ENCODE measurements around the gene SORCS3.

SORCS3 gene

DNA sequence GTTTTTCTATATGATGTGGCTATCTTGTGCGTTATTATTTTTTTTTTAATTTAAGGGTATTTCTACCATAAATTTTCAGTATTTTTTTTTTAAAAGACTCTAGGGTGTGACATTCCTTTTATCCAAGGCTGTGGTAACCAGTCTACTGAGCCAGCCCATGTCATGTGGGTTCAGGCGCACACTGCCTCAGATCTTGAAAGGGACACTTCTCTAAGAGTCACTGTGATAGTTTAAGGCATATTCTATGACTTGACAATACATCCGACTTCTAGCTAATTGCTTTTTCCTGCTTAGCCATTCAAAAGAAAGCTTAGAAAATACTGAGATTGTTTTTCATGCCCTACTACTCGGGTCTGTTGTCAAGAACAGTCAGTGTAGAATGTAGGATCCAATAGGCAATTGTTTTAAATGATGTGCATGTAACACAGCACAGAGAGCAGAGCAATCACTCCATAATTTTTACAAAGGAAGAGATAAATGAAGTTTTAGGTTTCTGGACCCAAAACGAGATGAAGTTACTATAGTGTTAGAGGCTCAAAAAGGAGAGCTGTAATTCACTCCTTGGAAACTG lies 263.7 kb downstream of the SORCS3 start:
- H3K79me2 ChIP-seq (ENCODE audit: insufficient read depth, low read length) = no peaks in the 10 kb centered on the region
- no peaks in the 10 kb centered on the region for H3K36me3 ChIP-seq (ENCODE audit: insufficient read depth, low read length)
- no peak overlapping the region for H3K4me3 ChIP-seq (ENCODE audit: low read length, poor library complexity, severe bottlenecking)
- H3K4me1 ChIP-seq (ENCODE audit: insufficient read depth, low read length, poor library complexity, severe bottlenecking) = no peaks in the 10 kb centered on the region
- no peaks in the 10 kb centered on the region for H3K9me2 ChIP-seq (replicated peaks; ENCODE audit: low read depth, low read length)
- no peak overlapping the region for H3K4me2 ChIP-seq (ENCODE audit: low read depth, low read length, poor library complexity, severe bottlenecking)
- H3K9me3 ChIP-seq (ENCODE audit: insufficient read depth, low read depth, low read length) = no peaks in the 10 kb centered on the region
- H2AFZ ChIP-seq (ENCODE audit: low read length) = no peak overlapping the region
- H4K20me1 ChIP-seq (ENCODE audit: insufficient read depth, low read length, poor library complexity, severe bottlenecking) = no peaks in the 10 kb centered on the region
- H3K9ac ChIP-seq (ENCODE audit: low read depth, low read length, poor library complexity, severe bottlenecking) = no peak overlapping the region
- H3K27me3 ChIP-seq (ENCODE audit: insufficient read depth, low read length, poor library complexity, severe bottlenecking) = no peaks in the 10 kb centered on the region
- TF ChIP-seq, protein P1, sequence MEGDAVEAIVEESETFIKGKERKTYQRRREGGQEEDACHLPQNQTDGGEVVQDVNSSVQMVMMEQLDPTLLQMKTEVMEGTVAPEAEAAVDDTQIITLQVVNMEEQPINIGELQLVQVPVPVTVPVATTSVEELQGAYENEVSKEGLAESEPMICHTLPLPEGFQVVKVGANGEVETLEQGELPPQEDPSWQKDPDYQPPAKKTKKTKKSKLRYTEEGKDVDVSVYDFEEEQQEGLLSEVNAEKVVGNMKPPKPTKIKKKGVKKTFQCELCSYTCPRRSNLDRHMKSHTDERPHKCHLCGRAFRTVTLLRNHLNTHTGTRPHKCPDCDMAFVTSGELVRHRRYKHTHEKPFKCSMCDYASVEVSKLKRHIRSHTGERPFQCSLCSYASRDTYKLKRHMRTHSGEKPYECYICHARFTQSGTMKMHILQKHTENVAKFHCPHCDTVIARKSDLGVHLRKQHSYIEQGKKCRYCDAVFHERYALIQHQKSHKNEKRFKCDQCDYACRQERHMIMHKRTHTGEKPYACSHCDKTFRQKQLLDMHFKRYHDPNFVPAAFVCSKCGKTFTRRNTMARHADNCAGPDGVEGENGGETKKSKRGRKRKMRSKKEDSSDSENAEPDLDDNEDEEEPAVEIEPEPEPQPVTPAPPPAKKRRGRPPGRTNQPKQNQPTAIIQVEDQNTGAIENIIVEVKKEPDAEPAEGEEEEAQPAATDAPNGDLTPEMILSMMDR (conservative IDR thresholded peaks at IDR 0.05; ENCODE audit: low read length) = no peak
- no peak for TF ChIP-seq EZH2phosphoT487 (IDR thresholded peaks at IDR 0.05; ENCODE audit: borderline replicate concordance)
- no peaks in the 10 kb centered on the region for H3F3A ChIP-seq (ENCODE audit: low read depth)

DNA sequence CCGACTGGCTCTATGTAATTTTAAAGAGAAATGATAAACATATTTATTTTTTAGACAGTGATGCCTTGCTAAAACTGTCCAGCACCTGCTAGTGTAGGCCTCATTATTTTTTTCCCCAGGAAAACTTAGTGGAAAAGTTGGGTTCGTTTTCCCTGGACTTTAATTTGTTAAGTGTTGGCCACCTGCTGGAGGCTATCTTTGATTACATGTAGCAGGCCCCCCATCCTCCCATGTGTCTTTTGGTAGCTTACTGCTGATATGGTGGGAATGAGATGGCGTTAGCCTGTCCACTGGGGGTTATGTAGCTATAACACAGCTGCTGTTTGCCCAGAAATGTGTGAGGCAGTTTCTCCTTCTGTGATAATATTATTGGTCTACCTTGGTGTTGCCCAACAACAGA lies 265.0 kb downstream of the SORCS3 start:
- Histone ChIP-seq H4K20me1 (ENCODE audit: insufficient read depth, low read length, poor library complexity, severe bottlenecking) (no peaks in the 10 kb centered on the region), H3K27me3 (ENCODE audit: insufficient read depth, low read length, poor library complexity, severe bottlenecking) (no peaks in the 10 kb centered on the region), H3K9ac (ENCODE audit: low read depth, low read length, poor library complexity, severe bottlenecking) (no peak overlapping the region), H3K79me2 (ENCODE audit: insufficient read depth, low read length) (no peaks in the 10 kb centered on the region), H3F3A (ENCODE audit: low read depth) (no peaks in the 10 kb centered on the region), H3K36me3 (ENCODE audit: insufficient read depth, low read length) (no peaks in the 10 kb centered on the region), H3K4me2 (ENCODE audit: low read depth, low read length, poor library complexity, severe bottlenecking) (no peak overlapping the region), H3K4me3 (ENCODE audit: low read length, poor library complexity, severe bottlenecking) (no peak overlapping the region), H3K9me2 (replicated peaks; ENCODE audit: low read depth, low read length) (no peaks in the 10 kb centered on the region), H2AFZ (ENCODE audit: low read length) (no peak overlapping the region), H3K4me1 (ENCODE audit: insufficient read depth, low read length, poor library complexity, severe bottlenecking) (no peaks in the 10 kb centered on the region), H3K9me3 (ENCODE audit: insufficient read depth, low read depth, low read length) (no peaks in the 10 kb centered on the region)
- no peak for TF ChIP-seq EZH2phosphoT487 (IDR thresholded peaks at IDR 0.05; ENCODE audit: borderline replicate concordance)
- TF ChIP-seq, protein P1 (conservative IDR thresholded peaks at IDR 0.05; ENCODE audit: low read length) = no peak

DNA sequence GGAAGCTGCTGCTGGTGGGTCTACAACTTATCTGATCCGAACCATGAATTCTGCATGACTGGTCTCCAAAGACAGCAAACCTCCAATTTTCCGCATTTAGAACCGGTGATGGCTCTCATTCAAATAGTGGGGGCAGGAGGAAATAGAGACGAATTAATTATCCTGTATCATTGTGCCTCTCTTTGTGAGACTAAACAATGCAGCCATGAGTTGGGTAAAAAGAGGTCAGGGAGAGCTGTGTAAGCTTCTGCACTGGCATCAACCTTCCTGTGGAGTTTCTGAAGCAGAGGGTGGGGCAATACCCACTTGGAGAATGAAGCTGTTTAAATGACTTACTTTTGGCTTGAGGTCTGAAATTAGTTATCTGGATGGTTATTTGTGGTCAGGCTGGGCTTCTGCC lies 266.4 kb downstream of the SORCS3 start:
- no peaks in the 10 kb centered on the region for H3K79me2 ChIP-seq (ENCODE audit: insufficient read depth, low read length)
- no peak overlapping the region for H3K9ac ChIP-seq (ENCODE audit: low read depth, low read length, poor library complexity, severe bottlenecking)
- no peaks in the 10 kb centered on the region for H3F3A ChIP-seq (ENCODE audit: low read depth)
- H4K20me1 ChIP-seq (ENCODE audit: insufficient read depth, low read length, poor library complexity, severe bottlenecking) = no peaks in the 10 kb centered on the region
- TF ChIP-seq, protein P1 (conservative IDR thresholded peaks at IDR 0.05; ENCODE audit: low read length) = no peak
- no peak for TF ChIP-seq EZH2phosphoT487 (IDR thresholded peaks at IDR 0.05; ENCODE audit: borderline replicate concordance)
- H3K4me1 ChIP-seq (ENCODE audit: insufficient read depth, low read length, poor library complexity, severe bottlenecking) = no peaks in the 10 kb centered on the region
- no peak overlapping the region for H2AFZ ChIP-seq (ENCODE audit: low read length)
- no peaks in the 10 kb centered on the region for H3K27me3 ChIP-seq (ENCODE audit: insufficient read depth, low read length, poor library complexity, severe bottlenecking)
- no peaks in the 10 kb centered on the region for H3K9me2 ChIP-seq (replicated peaks; ENCODE audit: low read depth, low read length)
- no peaks in the 10 kb centered on the region for H3K9me3 ChIP-seq (ENCODE audit: insufficient read depth, low read depth, low read length)
- H3K4me3 ChIP-seq (ENCODE audit: low read length, poor library complexity, severe bottlenecking) = no peak overlapping the region
- H3K36me3 ChIP-seq (ENCODE audit: insufficient read depth, low read length) = no peaks in the 10 kb centered on the region
- no peak overlapping the region for H3K4me2 ChIP-seq (ENCODE audit: low read depth, low read length, poor library complexity, severe bottlenecking)

All from Loucy (cell line).